ENCODE results near the gene MACC1. TPM values are rescaled to one million over a fixed set of nuclear protein-coding genes. Genes with fewer than 3 reads are reported as not detected.

Gene MACC1
- total RNA-seq, 1 donor, result 6.7 TPM

- DNase-seq (ENCODE audit: low read depth in 2 of 3, low spot score in 2 of 3), result no peak
Measured at GRCh38 chr7:20229646-20230500, 12.7 kb upstream of the MACC1 start.

- no peak for DNase-seq (ENCODE audit: low read depth in 2 of 3, low spot score in 2 of 3)
Measured at GRCh38 chr7:20229081-20229480, 11.9 kb upstream of the MACC1 start.

- no peak for DNase-seq (ENCODE audit: low read depth in 2 of 3, low spot score in 2 of 3)
Measured at GRCh38 chr7:20228654-20229053, 11.5 kb upstream of the MACC1 start.

GRCh38 chr7:20227291-20227795 lies 10.2 kb upstream of the MACC1 start:
- DNase-seq (ENCODE audit: low read depth in 2 of 3, low spot score in 2 of 3), result no peak

GRCh38 chr7:20226860-20227259 lies 9.7 kb upstream of the MACC1 start:
- DNase-seq (ENCODE audit: low read depth in 2 of 3, low spot score in 2 of 3), result no peak

GRCh38 chr7:20225384-20225783 lies 8.2 kb upstream of the MACC1 start:
- no peak for DNase-seq (ENCODE audit: low read depth in 2 of 3, low spot score in 2 of 3)

GRCh38 chr7:20224025-20224424 lies 6.8 kb upstream of the MACC1 start:
- DNase-seq (ENCODE audit: low read depth in 2 of 3, low spot score in 2 of 3), result no peak

GRCh38 chr7:20223356-20223755 lies 6.2 kb upstream of the MACC1 start:
- no peak for DNase-seq (ENCODE audit: low read depth in 2 of 3, low spot score in 2 of 3)

GRCh38 chr7:20222219-20222828 lies 5.1 kb upstream of the MACC1 start:
- no peak for DNase-seq (ENCODE audit: low read depth in 2 of 3, low spot score in 2 of 3)

- peak in 2 of 3 donors; percentile 67 to 68 for DNase-seq (ENCODE audit: low read depth in 2 of 3, low spot score in 2 of 3)
Measured at GRCh38 chr7:20220921-20221547, 3.9 kb upstream of the MACC1 start.

GRCh38 chr7:20220293-20220761 lies 3.1 kb upstream of the MACC1 start:
- peak in 1 of 3 donors; percentile 67 for DNase-seq (ENCODE audit: low read depth in 2 of 3, low spot score in 2 of 3)

- DNase-seq (ENCODE audit: low read depth in 2 of 3, low spot score in 2 of 3), result peak in 2 of 3 donors; percentile 99 to 100
Measured at GRCh38 chr7:20219446-20220292, 2.5 kb upstream of the MACC1 start.

GRCh38 chr7:20219062-20219445 lies 1.9 kb upstream of the MACC1 start:
- no peak for DNase-seq (ENCODE audit: low read depth in 2 of 3, low spot score in 2 of 3)

- DNase-seq (ENCODE audit: low read depth in 2 of 3, low spot score in 2 of 3), result no peak
Measured at GRCh38 chr7:20218279-20218678, 1.1 kb upstream of the MACC1 start.

GRCh38 chr7:20216406-20217036 lies 663 bp downstream of the MACC1 start:
- no peak for DNase-seq (ENCODE audit: low read depth in 2 of 3, low spot score in 2 of 3)

- DNase-seq (ENCODE audit: low read depth in 2 of 3, low spot score in 2 of 3), result peak in 1 of 3 donors; percentile 46
Measured at GRCh38 chr7:20214921-20215669, 2.1 kb downstream of the MACC1 start.

- no peak for DNase-seq (ENCODE audit: low read depth in 2 of 3, low spot score in 2 of 3)
Measured at GRCh38 chr7:20214132-20214531, 3.1 kb downstream of the MACC1 start.

GRCh38 chr7:20213378-20213777 lies 3.8 kb downstream of the MACC1 start:
- no peak for DNase-seq (ENCODE audit: low read depth in 2 of 3, low spot score in 2 of 3)

GRCh38 chr7:20211376-20211775 lies 5.8 kb downstream of the MACC1 start:
- DNase-seq (ENCODE audit: low read depth in 2 of 3, low spot score in 2 of 3), result no peak

Data from hematopoietic multipotent progenitor cell (in vitro differentiated cells).